NCI-H1417 (cell line): ENCODE results near the gene DNAJB11.
"Not testable (repeated sequence)": the region's sequence is repeated elsewhere in the genome, so short reads cannot be mapped to it uniquely, and the experiment has no call there.

Experiments
- DNase-seq, 3 experiments: peaks; one replicate each; lab custom pipeline; 2025; lab: John Stamatoyannopoulos, UW

The DNAJB11 gene

DNA sequence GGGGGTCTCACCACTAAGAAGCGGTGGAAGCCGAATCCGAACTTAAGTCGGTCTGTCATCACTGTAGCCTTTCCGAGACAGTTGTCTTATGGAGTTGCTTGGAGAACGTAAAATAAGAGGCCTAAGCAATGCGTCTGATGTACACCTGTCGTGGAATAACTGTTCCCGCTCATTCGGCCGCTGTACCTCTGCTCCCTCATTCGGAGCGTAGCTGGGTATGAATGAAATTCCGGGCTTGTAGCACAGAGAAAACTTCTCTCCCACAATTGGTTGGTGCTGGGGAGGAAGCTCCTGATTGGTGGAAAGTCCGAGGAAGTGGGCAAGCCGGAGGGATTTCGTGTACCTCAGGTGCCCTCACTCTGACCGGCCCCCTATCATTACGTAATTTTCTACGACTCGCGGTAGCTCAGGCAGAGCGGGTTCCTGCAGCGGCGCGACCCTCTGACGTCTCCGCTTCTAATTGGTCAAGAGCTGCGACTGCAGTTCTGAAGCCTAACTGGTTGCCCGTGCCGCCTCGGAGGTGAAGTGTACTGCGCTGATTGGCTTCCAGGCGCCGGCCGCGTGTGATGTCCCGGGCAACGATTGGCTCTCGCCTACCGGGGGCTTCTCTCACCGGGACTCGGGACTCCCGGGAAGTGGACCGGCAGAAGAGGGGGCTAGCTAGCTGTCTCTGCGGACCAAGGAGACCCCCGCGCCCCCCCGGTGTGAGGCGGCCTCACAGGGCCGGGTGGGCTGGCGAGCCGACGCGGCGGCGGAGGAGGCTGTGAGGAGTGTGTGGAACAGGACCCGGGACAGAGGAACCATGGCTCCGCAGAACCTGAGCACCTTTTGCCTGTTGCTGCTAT is at the start of gene DNAJB11:
Gene DNAJB11 (plus strand): TSS at position 625 of the 845 bp plus-strand sequence. CDS start 178 bp downstream, at position 803.
- peak; percentile 98 to 100 (median 99) for DNase-seq

DNA sequence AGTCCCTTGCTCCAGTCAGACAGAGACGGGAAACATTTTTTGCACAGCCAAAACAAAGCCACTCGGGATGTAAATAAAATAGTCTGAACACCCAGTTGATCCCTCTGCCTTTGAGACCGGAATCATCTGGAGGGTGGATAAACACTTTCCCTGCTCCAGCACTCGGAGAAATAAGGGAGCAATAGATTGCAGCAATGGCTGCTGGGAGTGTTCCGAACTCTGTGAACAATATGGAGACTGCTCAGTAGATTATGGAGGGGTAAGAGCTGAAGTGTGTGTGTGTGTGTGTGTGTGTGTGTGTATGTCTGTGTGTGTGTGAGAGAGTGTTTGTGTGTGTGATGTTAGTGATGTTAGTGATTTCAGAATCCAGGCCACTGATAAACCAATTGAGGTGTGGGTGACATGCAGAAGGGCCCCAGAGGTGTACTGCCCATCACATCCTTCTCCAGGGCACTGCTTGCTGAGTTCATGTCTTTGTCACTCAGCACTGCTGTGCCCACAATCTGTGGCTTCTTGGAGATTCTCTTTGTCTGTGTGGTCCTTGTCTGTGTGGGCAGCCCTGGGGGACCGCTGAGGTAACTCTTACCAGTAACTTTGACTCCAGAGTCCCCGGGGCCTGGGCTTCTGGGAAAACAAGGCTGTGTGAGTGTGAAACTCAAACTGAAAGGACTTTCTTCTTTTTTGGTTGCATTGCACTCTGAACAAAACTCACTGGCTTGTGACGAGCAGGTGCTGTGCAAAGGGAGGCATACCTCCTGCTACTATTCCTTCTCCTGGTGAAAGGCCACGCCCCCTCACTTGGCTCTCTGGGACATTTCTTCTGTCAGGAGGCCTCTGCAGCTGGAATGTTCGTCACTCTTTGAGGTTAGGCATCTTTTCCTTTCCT is 49.3 kb upstream of the DNAJB11 start:
- no peak for DNase-seq

DNA sequence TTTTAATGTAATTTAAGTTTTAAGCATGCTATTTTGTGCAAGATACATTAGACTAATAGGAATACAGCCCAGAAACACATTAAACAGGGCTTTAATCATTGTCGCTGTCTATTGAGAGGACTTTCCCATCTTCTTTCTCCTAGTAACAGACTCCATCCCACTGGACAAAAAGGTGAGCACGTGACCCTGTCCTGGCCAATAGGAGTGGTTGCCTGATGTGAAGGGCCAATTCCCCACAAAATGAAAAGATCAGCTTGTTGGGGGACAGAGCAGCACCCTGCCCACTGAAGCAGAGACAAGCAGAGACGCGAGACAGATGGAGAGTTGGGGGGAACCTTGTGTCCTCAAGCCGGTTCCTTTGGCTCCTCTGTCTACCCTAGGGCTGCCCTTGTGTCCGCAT is 47.5 kb upstream of the DNAJB11 start:
- no peak for DNase-seq

DNA sequence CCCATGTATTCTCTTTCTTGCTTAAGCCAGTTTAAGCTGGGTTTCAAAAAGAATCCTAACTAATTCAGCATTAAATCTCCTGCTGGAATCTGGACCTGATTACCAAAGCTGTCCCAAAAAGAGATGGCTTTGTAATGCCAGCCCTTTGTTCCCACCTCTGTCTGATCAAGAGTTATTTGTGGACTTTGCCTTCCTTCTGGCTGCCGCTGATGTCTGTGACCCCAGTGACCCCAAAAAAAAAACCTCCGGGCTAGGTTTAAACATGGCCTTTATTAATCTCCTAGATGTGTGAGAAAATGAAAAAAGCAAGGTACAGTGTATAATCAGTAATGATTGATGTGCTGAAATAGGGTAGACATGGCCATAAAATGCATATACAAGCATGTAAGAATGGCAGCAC is 47.1 kb upstream of the DNAJB11 start:
- no peak for DNase-seq

DNA sequence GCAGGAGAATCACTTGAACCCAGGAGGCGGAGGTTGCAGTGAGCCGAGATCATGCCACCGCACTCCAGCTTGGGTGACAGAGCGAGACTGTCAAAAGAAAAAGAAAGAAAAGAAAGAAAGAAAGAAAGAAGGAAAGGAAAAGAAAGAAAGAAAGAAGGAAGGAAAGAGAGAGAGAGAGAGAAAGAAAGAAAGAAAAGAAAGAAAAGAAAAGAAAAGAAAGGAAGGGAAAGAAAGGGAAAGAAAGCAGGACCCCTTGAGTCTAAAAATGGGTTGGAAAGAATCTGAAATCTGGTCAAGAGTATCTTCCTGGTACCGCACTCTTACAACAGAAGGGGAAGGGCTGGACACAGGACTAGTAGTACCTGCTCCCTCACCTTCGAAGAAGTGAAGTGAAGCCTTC is 45.9 kb upstream of the DNAJB11 start:
- no peak for DNase-seq

DNA sequence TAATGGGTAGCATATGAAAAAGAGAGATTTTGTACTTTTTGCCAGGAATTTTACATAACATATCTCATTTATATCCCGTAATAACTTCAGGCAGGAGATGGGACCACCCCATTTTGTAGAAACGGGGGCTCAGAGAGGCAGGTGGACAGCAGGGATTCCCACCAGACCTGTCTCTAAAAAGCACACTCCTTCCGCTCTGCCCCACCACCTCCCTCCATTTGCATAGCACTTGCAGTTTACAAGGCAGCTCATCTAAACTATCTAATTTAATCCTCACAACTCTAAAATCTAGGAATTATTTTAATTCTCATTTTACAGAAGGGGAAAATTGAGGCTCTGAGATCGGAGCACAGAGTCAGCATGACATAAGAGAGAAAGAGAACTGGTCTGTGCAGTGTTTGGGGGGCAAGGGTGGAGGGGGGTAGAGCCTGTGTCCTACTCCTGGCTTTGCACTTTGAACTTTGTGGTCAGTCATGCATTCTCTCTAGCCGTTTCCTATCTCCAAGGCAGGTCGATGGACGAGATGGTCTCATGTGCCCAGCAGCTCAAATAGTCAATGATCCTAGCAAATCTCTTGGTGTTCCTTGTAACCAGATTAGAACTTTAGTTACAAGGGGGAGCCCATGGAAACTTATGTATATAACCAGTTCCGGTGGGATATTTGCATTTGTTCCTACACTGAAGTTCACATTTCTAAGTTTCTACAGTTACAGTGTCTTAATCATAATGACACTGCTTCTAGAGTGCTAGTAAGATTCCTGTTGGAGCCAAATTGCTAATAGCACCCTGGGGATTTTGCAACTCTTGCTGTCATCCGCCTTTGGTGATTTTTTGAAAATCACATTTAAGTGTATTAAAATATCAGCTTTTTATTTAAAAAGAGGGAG is 44.9 kb upstream of the DNAJB11 start:
- no peak for DNase-seq

DNA sequence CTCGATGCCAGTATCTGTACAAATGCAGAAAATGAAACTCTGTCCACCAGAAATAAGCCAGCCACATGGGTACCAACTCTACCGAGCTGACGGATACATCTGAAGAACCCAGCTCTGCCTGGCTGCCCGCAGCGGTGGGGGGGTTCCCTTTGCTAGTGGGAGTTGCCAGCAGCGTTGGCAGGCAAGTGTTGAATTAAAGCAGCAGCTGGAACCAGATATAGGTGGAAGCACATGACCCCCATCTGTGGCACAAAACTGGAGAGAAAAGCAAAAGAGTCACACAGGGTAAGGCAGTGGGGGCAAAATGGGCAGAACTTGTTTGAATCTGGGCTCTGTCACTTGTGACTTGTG is 44.3 kb upstream of the DNAJB11 start:
- DNase-seq: no peak

DNA sequence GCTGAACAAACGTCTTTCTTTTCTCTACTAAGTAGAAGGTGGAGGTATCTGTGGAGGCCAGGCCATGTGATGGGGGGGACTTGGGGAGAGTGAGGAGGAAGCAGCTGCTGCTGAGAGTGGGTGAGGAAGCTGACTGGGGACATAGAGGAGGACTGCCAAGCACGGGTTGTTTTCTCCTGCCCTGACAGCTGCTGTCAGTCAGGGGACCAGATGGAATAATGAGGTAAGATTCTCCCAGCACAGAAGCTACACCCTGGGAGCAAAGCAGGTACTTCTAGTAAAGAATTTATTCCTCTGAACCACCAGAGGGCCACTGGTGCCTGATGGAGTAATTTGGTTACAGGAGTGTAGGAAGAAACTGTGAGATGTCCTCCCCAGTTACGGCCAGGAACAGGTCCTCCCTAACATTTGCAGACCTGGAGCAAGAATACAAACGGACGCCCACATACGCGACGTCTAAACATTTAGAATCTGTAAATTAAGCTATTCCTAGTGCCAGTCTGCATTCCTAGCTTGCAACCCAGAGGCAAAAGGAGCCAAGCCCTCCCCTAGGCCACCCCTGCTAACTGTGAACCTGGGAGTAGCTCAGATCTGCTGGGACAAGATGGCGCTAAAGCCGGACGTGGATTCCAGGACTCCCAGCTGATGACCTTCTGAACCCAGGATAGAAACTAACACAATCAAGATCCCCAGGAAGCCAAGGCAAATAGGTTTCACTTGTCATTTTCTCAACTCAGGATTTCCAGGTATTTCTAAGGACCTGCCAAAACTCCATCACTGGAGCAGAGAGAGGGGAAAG is 41.1 kb upstream of the DNAJB11 start:
- no peak for DNase-seq

DNA sequence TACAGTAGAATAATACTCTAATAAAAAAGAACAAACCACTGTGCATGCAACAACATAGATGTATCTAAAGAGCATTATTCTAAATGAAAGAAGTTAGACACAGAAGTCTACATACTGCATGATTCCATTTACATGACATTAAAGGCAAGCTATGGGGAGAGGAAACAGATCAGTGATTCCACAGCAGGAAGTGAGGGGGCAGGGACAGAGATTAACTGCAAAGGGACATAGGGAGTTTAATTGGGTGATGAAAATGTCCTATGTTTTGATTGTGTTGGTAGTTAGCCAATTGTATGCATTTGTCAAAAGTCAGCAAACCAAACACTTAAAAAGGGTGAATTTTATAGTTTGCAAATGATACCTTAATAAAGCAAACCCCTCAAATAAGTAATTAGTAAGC is 40.1 kb upstream of the DNAJB11 start:
- no peak for DNase-seq

DNA sequence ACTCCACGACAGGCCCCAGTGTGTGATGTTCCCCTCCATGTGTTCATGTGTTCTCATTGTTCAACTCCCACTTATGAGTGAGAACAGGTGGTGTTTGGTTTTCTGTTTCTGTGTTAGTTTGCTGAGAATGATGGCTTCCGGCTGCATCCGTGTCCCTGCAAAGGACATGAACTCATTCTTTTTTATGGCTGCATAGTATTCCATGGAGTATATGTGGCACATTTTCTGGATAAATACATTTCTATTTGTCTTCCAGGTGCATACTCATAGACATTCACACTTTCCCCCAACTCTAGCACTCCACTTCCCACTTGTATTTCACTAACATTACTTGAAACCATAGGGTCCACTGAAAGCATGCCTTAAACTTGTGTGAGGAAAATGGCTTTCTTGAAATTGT is 38.8 kb upstream of the DNAJB11 start:
- not testable (repeated sequence) for DNase-seq

DNA sequence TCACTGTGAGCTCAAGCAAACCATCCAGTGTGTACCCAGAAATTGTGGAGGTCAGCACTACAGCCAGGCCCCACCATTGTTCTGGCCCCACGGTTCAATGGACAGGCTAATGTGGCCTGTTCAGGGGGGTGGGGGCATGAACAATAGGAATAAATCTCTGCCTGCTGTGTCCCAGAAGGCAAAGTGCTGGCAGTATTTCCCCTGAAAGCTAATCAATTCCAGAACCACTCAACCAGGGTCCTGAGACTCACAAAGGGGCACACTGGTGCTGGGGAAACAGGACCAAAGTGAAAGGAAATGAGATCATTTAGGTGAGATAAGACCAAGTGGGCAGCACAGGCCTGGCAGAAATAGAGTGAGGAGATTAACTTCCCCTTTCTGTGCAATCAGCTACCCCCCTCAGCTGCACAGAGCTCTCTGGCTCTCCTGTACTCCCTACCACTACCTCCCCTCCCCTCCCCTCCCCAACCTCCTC is 37.9 kb upstream of the DNAJB11 start:
- peak in 1 of 3 experiments; percentile 34 for DNase-seq

DNA sequence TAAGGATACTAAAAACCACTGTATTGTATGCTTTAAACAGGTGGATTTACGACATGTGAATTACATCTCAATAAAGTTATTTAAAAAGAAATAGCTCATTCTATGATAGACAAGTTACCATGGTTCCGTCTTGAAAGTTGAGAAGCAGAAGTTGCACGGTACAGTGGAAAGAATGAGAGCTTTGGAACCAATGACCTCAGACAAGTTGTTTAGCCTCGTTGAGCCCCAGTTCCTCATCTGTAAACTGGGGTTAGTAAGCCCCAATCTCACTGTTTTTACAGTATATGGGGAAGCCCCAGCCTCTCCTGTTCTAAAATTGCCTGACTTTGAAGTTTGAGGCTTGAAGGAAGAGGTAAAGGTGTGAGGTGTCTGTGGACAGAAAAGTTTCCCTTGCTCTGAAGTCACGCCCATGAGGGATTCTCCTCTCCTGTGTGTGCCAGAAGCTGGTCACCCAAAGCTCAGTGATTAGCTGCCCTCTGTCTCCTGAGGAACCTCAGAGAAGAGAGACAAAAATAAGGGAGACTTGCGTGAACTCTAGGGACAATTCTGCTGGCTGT is 36.3 kb upstream of the DNAJB11 start:
- DNase-seq: no peak

DNA sequence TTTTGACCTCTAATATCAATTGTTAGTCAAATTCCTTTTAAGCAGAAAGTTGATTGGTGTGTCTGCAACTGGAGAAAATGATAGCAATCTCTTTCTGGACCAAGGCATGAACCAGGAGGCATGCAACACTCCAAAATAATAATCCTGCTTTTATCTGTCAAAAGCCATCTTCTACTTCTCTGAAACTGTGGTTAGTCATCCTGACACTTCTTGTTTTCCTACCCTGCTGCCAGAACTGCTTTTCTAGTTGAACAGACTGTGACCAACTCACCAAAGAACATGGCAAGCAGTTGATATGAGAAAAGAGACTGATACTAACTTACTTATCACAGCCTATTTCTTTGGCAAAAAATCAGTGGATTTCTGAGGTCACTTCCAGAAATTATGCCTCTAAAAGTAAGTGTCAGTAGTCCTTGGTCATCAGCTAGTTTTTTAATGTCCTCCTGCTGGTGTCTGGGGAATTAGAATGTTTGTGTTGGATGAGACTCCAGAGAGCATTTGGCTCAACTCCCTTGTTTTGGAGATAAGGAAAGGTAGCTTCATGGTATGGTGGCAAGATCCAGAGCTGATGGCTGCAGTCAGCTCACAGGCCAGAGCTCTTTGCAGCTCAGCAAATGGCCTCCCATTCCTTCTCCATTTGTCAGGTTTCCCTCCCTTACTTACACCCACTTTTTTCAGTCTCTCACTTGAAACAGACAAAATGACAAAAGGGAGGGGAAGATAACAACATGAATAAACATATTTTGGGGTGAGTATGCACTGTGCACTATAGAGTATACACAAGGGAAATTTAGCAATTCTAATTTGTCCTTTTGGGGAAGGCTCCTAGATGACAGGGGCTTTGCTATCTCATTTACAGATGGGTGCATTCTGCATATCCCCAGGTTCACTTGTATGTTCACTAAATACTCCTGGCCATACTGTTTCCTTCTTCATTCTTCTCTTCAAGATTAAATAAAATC is 33.4 kb upstream of the DNAJB11 start:
- no peak for DNase-seq

DNA sequence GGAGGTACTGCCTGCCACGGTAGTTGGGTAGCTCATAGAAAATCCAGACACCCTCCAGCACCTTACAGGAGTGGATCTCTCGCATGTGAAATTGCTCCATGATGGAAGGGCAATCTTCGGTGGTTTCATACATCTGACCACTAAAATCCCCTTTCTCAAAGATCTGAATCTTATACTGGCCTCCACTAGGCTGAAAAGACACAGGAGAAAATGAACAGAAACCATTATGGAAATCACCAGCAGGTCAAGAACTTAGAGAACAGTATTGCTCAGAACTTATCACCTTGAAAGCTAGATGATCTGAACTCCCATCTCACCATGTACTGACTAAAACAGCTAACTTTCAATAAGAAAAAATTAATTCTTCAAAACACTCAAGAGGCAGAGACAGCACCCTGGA is 31.7 kb upstream of the DNAJB11 start:
- DNase-seq: no peak

DNA sequence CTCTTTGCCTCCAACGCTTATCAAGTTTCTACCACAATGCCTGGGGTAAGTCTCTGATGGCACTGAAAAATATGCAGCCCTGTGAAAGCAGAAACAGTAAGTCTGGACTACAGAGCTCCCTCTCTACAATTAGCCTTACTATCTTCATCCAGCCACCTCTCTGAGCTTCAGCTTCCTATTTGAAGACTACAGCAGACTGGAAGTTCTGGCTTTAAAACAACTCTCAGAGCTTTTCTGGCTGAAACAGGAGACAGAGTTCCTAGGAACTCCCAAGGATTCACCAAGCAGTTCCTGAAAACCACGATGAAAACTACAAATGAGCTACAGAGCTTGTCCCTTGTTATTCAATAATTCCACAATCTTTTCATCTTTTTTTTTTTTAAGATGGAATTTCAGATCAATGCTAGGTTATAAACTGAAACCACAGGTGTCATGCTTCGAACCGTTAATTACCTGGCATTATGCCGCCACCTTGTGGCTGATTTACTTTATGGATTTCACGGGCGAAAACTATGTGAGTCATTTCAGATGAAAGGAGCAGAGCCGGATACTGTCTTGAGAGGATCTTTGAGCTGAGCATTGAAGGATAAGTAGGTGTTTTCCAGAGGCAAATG is 30.2 kb upstream of the DNAJB11 start:
- DNase-seq: peak; percentile 65 to 90 (median 89)

DNA sequence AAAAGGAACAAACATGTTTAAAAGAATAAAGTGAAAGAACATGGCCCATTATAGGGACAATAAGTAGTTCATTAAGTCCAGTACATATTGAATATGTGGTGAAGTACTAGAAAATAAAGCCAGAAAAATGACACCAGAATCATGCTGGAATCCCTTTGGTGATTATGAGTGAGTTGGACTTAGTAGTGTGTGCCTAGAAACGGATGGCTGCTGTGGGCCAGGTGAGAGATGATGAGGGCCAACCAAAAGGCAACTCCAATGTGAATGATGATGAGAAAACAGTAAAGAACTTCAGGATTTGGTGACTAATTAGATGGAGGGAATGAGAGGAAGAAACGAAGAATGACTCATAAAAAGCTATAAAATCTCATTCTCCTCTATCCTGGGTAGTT is 29.7 kb upstream of the DNAJB11 start:
- no peak for DNase-seq

DNA sequence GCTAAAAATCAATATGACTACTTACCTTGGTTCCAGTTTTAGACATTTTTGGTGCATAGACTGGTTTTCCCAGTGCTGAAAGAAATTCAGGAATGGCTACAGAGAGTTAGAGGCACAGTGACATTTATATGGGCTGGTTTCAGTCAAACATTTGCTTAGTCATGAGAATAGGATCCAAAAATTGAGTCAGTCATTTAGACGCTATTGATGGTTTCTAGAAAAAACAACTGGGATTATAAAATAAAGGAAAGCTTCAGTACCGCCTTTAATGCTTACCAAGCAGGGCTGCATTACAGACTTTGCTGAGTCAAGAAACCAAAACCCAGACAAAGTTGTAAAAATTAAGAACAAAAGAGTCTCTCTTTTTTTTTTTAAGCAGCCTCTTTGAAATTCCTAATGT is 26.2 kb upstream of the DNAJB11 start, which contains the start of gene CRYGS:
Gene CRYGS (minus strand): TSS at position 100 of the 400 bp plus-strand sequence. CDS start 54 bp downstream, at position 46.
- DNase-seq: no peak

DNA sequence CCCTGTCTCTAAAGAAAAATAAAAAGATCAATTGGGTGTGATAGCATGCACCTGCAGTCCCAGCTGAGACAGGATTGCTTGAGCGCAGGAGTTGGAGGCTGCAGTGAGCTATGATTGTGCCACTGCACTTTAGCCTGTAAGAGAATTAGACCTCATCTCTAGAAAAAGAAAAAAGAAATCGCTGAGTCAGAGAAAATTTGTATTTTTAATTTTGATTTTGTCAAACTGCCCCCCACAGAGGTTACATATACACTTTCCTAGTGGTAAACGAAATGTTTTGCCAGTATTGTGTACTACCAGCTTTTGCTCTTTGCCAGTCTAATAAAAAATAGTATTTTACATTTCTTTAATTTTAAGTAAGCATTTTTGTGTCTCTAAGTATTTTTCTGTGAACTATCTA is 21.0 kb upstream of the DNAJB11 start:
- DNase-seq: no peak

DNA sequence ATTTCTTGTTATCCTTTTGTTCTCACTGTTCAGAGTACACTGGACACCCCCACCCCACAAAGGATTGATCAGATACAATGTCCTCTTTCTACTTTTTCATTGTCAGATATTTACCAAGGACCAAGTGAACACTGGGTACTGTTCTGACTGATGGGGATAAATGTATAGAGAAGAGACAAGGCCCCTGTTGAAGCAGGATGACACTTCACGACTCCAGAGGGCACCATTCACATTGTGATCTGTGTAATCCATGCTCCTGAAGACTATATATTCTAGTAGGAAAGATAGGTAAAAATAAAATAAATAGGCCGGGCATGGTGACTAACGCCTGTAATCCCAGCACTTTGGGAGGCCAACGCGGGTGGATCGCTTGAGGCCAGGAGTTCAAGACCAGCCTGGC is 19.1 kb upstream of the DNAJB11 start:
- peak in 1 of 3 experiments; percentile 16 for DNase-seq
